Panc1 (cell line): Measurements from ENCODE around the gene SARNP. TPM values are rescaled to one million over a fixed set of nuclear protein-coding genes. Genes with fewer than 3 reads are reported as not detected.

Experiments used
- ATAC-seq: fragments of 200-7000 bp; cut with Tn5 transposase; 2 replicates; pipeline ENCODE4 v1.9.1; 2020; ENCODE audit warnings: mild to moderate bottlenecking, moderate library complexity
- BruUV-seq: library from RNA; stranded (reverse); fragments of 400-500 nt; replicated peaks from 2 replicates; lab custom pipeline; 2021; lab: Mats Ljungman, UMichigan
- CTCF ChIA-PET: fragments of 300-600 bp; sonication (Branson Sonifier 250); formaldehyde crosslinking; loops from one replicate; lab custom pipeline; 2022; ENCODE audit warnings: antibody characterized with exemption; lab: Charles Lee
- POLR2A ChIA-PET: fragments of 300-600 bp; sonication (Branson Sonifier 250); formaldehyde crosslinking; loops from one replicate; lab custom pipeline; 2022; ENCODE audit warnings: antibody characterized with exemption; lab: Charles Lee
- DNase-seq: peaks from one replicate; pipeline ENCODE4 v3.0.0-alpha.2; 2010; ENCODE audit warnings: low read depth, low spot score
- H3K27ac ChIP-seq: 2 replicates; pipeline ENCODE4 v1.5.1; 2011; ENCODE audit warnings: mild to moderate bottlenecking, low read length, inconsistent platforms
- H3K27me3 ChIP-seq: fragments of 200-500 bp; sonication (Bioruptor generic); 2 replicates; pipeline ENCODE4 v1.6.0; 2014; ENCODE audit warnings: low read length, inconsistent platforms; ENCODE audit not compliant: control insufficient read depth, insufficient read depth
- H3K36me3 ChIP-seq: fragments of 200-500 bp; sonication (Bioruptor generic); 2 replicates; pipeline ENCODE4 v1.5.1; 2014; ENCODE audit warnings: inconsistent platforms, mild to moderate bottlenecking, low read length, moderate library complexity; ENCODE audit not compliant: control insufficient read depth, insufficient read depth
- H3K4me1 ChIP-seq: 2 replicates; pipeline ENCODE4 v1.5.1; 2011; ENCODE audit warnings: inconsistent platforms, mild to moderate bottlenecking, low read length, moderate library complexity; ENCODE audit not compliant: control insufficient read depth, insufficient read depth
- H3K4me3 ChIP-seq, 2 experiments: 2 replicates each; pipeline ENCODE4 v1.5.1; 2011 to 2012; ENCODE audit warnings: low read depth in 2 of 2, low read length in 2 of 2, mild to moderate bottlenecking in 2 of 2, inconsistent platforms in 1 of 2, moderate library complexity in 1 of 2
- H3K9me3 ChIP-seq: fragments of 200-500 bp; sonication (Bioruptor generic); 2 replicates; pipeline ENCODE4 v1.5.1; 2014; ENCODE audit warnings: low read depth, mild to moderate bottlenecking, inconsistent platforms, low read length, moderate library complexity; ENCODE audit not compliant: control insufficient read depth, insufficient read depth
- POLR2AphosphoS5 ChIP-seq: IDR thresholded peaks from 2 replicates; pipeline ENCODE4 v1.6.1; 2012; ENCODE audit warnings: mild to moderate bottlenecking, low read depth, low read length, moderate library complexity
- SIN3A ChIP-seq: IDR thresholded peaks from 2 replicates; pipeline ENCODE4 v1.6.1; 2012; ENCODE audit warnings: low read depth, mild to moderate bottlenecking, low read length, moderate library complexity, borderline replicate concordance; ENCODE audit not compliant: insufficient read depth
- TCF7L2 ChIP-seq: IDR thresholded peaks from 2 replicates; pipeline ENCODE4 v1.6.1; 2011; ENCODE audit warnings: mild to moderate bottlenecking, low read depth, low read length, inconsistent platforms
- in situ Hi-C: cut with HindIII; loops from 2 replicates; pipeline ENCODE4 v1.10.0; 2016; ENCODE audit warnings: low sequenced_read_pairs, low pct_unique_long_range_greater_than_20kb
- intact Hi-C: fragments of 100-400 bp; cut with micrococcal nuclease; formaldehyde crosslinking; loops from one replicate; pipeline ENCODE4 v1.10.0; 2022; ENCODE audit not compliant: unreplicated experiment
- total RNA-seq: library from RNA; stranded (reverse); gene quantifications from one replicate; pipeline ENCODE4 v1.2.1, GENCODE V29; 2021; ENCODE audit not compliant: unreplicated experiment
- TF ChIP-seq, protein P1 (sequence below), 2 experiments: IDR thresholded peaks; 2 replicates each; pipeline ENCODE4 v1.6.1; 2011 to 2012; ENCODE audit warnings: low read depth in 2 of 2, control low read depth in 1 of 2, low read length in 1 of 2, mild to moderate bottlenecking in 1 of 2, moderate library complexity in 1 of 2; ENCODE audit not compliant: insufficient read depth in 1 of 2
- TF ChIP-seq, protein P2 (sequence below): fragments of 450-650 bp; IDR thresholded peaks from 2 replicates; pipeline ENCODE4 v1.5.1; 2017; ENCODE audit warnings: mild to moderate bottlenecking

Gene SARNP
- total RNA-seq, 1 experiment from 2014 or later: 69.3 TPM

DNA sequence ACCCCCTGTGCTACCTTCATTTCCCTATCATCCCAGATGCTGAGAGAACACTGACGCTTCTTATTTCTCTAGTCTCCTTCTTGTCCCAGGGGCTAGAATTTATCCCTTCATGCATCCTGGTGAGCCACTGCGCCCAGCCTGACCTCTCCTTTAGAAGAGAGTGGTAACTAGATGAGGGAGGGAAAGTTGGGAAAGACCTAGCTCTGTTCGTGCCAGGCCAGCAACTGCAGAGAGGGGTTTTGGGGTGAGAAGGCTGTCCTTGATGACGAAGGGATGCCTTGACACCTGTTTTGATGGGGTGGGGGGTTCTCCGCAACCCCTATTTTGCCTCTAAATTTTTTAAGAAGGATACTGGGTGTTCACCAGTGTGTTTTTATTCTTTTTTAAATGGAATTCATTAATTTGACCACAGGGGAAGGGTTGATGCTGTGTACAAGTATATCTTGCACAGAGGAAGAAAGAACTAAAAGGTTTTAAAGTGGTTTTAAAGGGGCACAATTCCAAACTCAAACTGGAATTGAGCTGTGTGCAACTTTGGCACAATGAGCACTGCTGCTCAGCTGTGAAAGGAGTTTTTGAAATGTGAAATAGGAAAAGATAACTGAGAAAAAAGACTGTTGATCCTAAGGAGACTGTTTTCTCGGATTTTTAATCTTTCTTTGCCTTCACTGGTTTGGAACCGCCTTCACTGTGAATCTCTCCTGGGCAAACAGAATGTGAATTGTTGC is 32.3 kb upstream of the SARNP start:
- CTCF ChIA-PET: no interaction called here
- no peak overlapping the region for H3K27ac ChIP-seq
- no TSS peak for BruUV-seq
- no peak for TF ChIP-seq TCF7L2
- TF ChIP-seq SIN3A: no peak
- TF ChIP-seq, protein P1, sequence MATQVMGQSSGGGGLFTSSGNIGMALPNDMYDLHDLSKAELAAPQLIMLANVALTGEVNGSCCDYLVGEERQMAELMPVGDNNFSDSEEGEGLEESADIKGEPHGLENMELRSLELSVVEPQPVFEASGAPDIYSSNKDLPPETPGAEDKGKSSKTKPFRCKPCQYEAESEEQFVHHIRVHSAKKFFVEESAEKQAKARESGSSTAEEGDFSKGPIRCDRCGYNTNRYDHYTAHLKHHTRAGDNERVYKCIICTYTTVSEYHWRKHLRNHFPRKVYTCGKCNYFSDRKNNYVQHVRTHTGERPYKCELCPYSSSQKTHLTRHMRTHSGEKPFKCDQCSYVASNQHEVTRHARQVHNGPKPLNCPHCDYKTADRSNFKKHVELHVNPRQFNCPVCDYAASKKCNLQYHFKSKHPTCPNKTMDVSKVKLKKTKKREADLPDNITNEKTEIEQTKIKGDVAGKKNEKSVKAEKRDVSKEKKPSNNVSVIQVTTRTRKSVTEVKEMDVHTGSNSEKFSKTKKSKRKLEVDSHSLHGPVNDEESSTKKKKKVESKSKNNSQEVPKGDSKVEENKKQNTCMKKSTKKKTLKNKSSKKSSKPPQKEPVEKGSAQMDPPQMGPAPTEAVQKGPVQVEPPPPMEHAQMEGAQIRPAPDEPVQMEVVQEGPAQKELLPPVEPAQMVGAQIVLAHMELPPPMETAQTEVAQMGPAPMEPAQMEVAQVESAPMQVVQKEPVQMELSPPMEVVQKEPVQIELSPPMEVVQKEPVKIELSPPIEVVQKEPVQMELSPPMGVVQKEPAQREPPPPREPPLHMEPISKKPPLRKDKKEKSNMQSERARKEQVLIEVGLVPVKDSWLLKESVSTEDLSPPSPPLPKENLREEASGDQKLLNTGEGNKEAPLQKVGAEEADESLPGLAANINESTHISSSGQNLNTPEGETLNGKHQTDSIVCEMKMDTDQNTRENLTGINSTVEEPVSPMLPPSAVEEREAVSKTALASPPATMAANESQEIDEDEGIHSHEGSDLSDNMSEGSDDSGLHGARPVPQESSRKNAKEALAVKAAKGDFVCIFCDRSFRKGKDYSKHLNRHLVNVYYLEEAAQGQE (IDR thresholded peaks at IDR 0.05; ENCODE audit: insufficient read depth in 1 of 2, low read depth in 2 of 2, low read length in 1 of 2): no peak
- TF ChIP-seq, protein P2, sequence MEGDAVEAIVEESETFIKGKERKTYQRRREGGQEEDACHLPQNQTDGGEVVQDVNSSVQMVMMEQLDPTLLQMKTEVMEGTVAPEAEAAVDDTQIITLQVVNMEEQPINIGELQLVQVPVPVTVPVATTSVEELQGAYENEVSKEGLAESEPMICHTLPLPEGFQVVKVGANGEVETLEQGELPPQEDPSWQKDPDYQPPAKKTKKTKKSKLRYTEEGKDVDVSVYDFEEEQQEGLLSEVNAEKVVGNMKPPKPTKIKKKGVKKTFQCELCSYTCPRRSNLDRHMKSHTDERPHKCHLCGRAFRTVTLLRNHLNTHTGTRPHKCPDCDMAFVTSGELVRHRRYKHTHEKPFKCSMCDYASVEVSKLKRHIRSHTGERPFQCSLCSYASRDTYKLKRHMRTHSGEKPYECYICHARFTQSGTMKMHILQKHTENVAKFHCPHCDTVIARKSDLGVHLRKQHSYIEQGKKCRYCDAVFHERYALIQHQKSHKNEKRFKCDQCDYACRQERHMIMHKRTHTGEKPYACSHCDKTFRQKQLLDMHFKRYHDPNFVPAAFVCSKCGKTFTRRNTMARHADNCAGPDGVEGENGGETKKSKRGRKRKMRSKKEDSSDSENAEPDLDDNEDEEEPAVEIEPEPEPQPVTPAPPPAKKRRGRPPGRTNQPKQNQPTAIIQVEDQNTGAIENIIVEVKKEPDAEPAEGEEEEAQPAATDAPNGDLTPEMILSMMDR: no peak
- TF ChIP-seq POLR2AphosphoS5: no peak
- H3K27me3 ChIP-seq: peaks cover 4% of the 10 kb centered on the region; the same call in 1 of the 2 replicates
- in situ Hi-C loops: no loop called here
- H3K36me3 ChIP-seq: no peaks in the 10 kb centered on the region
- H3K9me3 ChIP-seq: no peaks in the 10 kb centered on the region
- ATAC-seq (no peak), DNase-seq (no peak)
- no peaks in the 10 kb centered on the region for H3K4me1 ChIP-seq
- intact Hi-C loops: no loop called here
- no peak overlapping the region for H3K4me3 ChIP-seq
- POLR2A ChIA-PET: no interaction called here

DNA sequence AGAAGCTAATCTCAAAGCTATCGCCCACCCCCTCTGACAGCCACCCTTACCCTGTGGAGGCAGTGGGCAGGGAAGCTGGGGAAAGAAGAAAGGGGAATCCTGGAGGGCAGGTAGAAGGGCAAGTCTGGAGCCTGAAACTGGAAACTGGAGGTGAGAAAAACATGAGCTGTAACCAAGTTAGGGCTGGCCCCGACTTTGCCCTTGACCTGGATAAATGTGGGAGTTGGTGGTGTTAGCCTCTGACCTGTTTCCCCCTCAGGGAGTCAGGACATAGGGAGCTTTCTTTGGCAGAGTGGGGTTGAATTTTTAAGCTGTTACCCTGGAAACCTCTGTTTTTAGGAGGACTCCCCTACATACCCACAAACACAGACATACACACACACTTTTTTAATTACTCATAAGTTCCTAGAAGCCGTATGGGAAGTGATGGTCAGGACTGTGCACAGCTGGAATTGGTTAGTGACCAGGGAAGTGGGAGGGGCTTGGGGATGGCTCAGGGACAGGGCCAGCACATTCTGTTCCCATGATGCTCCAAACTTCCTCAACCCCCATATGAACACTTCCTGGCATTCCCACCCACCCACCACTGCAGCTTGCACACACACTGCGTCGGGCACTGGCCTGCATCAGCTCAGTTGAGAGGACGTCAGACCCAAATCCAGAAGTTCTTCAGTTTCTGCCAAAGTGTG is 30.2 kb upstream of the SARNP start:
- H3K4me3 ChIP-seq: no peak overlapping the region
- CTCF ChIA-PET: interaction anchor here (0.6 kb wide), 1 partner anchor 82 kb away, joined by 5 read pairs; no protein-coding TSS in a partner anchor
- no peak for DNase-seq

More for the DNA sequence above, 30.2 kb upstream of the SARNP start:
- no TSS peak for BruUV-seq
- peaks cover 4% of the 10 kb centered on the region; the same call in 1 of the 2 replicates for H3K27me3 ChIP-seq
- POLR2A ChIA-PET: no interaction called here
- ATAC-seq: peak; percentile 62; the same call in 1 of the 2 replicates
- H3K9me3 ChIP-seq: no peaks in the 10 kb centered on the region
- H3K4me1 ChIP-seq: no peaks in the 10 kb centered on the region
- H3K36me3 ChIP-seq: no peaks in the 10 kb centered on the region
- in situ Hi-C loops (no loop called here), intact Hi-C loops (no loop called here)
- TF ChIP-seq, protein P1 (IDR thresholded peaks at IDR 0.05; ENCODE audit: insufficient read depth in 1 of 2, low read depth in 2 of 2, low read length in 1 of 2): no peak
- TF ChIP-seq POLR2AphosphoS5: no peak
- TF ChIP-seq SIN3A: no peak
- TF ChIP-seq TCF7L2: no peak
- TF ChIP-seq, protein P2: no peak
- no peak overlapping the region for H3K27ac ChIP-seq
